Endodermal cell (in vitro differentiated cells): Measurements from ENCODE around the gene COMMD9. TPM values are rescaled to one million over a fixed set of nuclear protein-coding genes. Genes with fewer than 3 reads are reported as not detected.

Source experiments
- DNase-seq: peaks from one replicate; pipeline ENCODE4 v3.0.0-alpha.2; 2017
- H3K27ac ChIP-seq: 2 replicates; pipeline ENCODE4 v1.5.1; 2013; ENCODE audit warnings: mild to moderate bottlenecking, low read depth, low read length, moderate library complexity
- H3K27me3 ChIP-seq: 2 replicates; pipeline ENCODE4 v1.6.1; 2013; ENCODE audit warnings: mild to moderate bottlenecking, low read length, moderate library complexity; ENCODE audit not compliant: insufficient read depth, control insufficient read depth, poor library complexity, severe bottlenecking
- H3K36me3 ChIP-seq: 2 replicates; pipeline ENCODE4 v1.7.0; 2013; ENCODE audit warnings: mild to moderate bottlenecking, low read length, moderate library complexity; ENCODE audit not compliant: control insufficient read depth, insufficient read depth
- H3K4me1 ChIP-seq: one replicate; pipeline ENCODE4 v1.7.0; 2013; ENCODE audit warnings: low read length; ENCODE audit not compliant: control insufficient read depth, insufficient read depth
- H3K4me3 ChIP-seq: 2 replicates; pipeline ENCODE4 v1.5.1; 2013; ENCODE audit warnings: mild to moderate bottlenecking, low read length, moderate library complexity
- H3K9ac ChIP-seq: 2 replicates; pipeline ENCODE4 v1.6.1; 2013; ENCODE audit warnings: mild to moderate bottlenecking, low read length, moderate library complexity; ENCODE audit not compliant: poor library complexity, severe bottlenecking; ENCODE audit errors: extremely low read depth
- H3K9me3 ChIP-seq: 2 replicates; pipeline ENCODE4 v1.6.1; 2013; ENCODE audit warnings: mild to moderate bottlenecking, low read length, moderate library complexity; ENCODE audit not compliant: control insufficient read depth
- H3K27ac Mint-ChIP-seq: 2 replicates; pipeline ENCODE4 v1.8.0; 2020; ENCODE audit warnings: mixed read lengths
- H3K27me3 Mint-ChIP-seq: 2 replicates; pipeline ENCODE4 v1.8.0; 2021; ENCODE audit warnings: mild to moderate bottlenecking, mixed read lengths; ENCODE audit not compliant: insufficient read depth
- H3K36me3 Mint-ChIP-seq: 2 replicates; pipeline ENCODE4 v1.8.0; 2020; ENCODE audit warnings: low read depth, mixed read lengths
- H3K4me1 Mint-ChIP-seq: 2 replicates; pipeline ENCODE4 v1.8.0; 2020; ENCODE audit warnings: mixed read lengths
- H3K4me3 Mint-ChIP-seq: 2 replicates; pipeline ENCODE4 v1.8.0; 2020; ENCODE audit warnings: mild to moderate bottlenecking, moderate library complexity, mixed read lengths
- H3K9me3 Mint-ChIP-seq: 2 replicates; pipeline ENCODE4 v1.8.0; 2020; ENCODE audit warnings: mild to moderate bottlenecking, mixed read lengths
- CTCF ChIP-seq: fragments of 200-600 bp; sonication (generic); conservative IDR thresholded peaks from 2 replicates; pipeline ENCODE4 v1.5.0; 2021; ENCODE audit warnings: antibody characterized with exemption, mild to moderate bottlenecking
- WGBS, 2 experiments: methylation state at CpG; one replicate each; pipeline versions ENCODE4 v1.1.5 to v1.1.7; 2013; ENCODE audit warnings: missing lambda C conversion rate in 2 of 2, mixed read lengths in 1 of 2; ENCODE audit not compliant: insufficient coverage in 1 of 2, insufficient read length in 1 of 2; 5-methylcytosine and 5-hydroxymethylcytosine counted together
- total RNA-seq, 2 donors: library from RNA; stranded (reverse); fragmentation: NEBNext Ultra II Directional in 1 of 2; extraction: Animal tissue kit (Norgen Biotek cat#: 25700) in 1 of 2; gene quantifications; 2 replicates in 1 of 2; 3 replicates in 1 of 2; pipeline ENCODE4 v1.2.1, GENCODE V29; 2021

COMMD9 gene
- total RNA-seq, 2 donors from 2014 or later: 32.3 to 53.5 TPM

- Histone ChIP-seq H3K9ac (no peak overlapping the region), H3K27ac (no peak overlapping the region), H3K9me3 (no peaks in the 10 kb centered on the region), H3K4me1 (no peaks in the 10 kb centered on the region), H3K4me3 (no peak overlapping the region), H3K27me3 (peaks cover 10% of the 10 kb centered on the region), H3K36me3 (no peaks in the 10 kb centered on the region)
- H3K4me1 Mint-ChIP-seq: no peaks in the 10 kb centered on the region
- H3K27me3 Mint-ChIP-seq: peaks cover 20% of the 10 kb centered on the region
- WGBS, 2 experiments: 88 to 90% methylated on average over 5 to 8 of the region's 8 CpGs
- H3K9me3 Mint-ChIP-seq: peaks cover 6% of the 10 kb centered on the region
- no peak for DNase-seq
- H3K36me3 Mint-ChIP-seq: no peaks in the 10 kb centered on the region
- TF ChIP-seq CTCF: no peak
- H3K27ac Mint-ChIP-seq: no peak overlapping the region
- H3K4me3 Mint-ChIP-seq: no peak overlapping the region
Observed at GRCh38 chr11:36296884-36297543, 7.8 kb upstream of the COMMD9 start.

- H3K9ac ChIP-seq: no peak within 1 kb of the TSS
Observed at GRCh38 chr11:36295926-36296325, 6.7 kb upstream of the COMMD9 start, which contains the start of gene PRR5L. TSS of gene PRR5L (plus strand) at chr11:36296288. CDS start at chr11:36401122, 104,834 bp downstream.

GRCh38 chr11:36292311-36292722, 3.1 kb upstream of the COMMD9 start:
- Mint-ChIP-seq H3K27me3 (peaks cover 31% of the 10 kb centered on the region), H3K4me3 (no peak overlapping the region)

More at GRCh38 chr11:36295926-36296325, 6.7 kb upstream of the COMMD9 start, which contains the start of gene PRR5L:
- Histone ChIP-seq H3K27ac (no peak within 1 kb of the TSS), H3K9me3 (no peaks in the 10 kb centered on the region), H3K27me3 (peaks cover 20% of the 10 kb centered on the region), H3K4me3 (no peak within 1 kb of the TSS), H3K4me1 (no peaks in the 10 kb centered on the region), H3K36me3 (no peaks in the 10 kb centered on the region)
- no peak for DNase-seq
- TF ChIP-seq CTCF: no peak
- peaks cover 6% of the 10 kb centered on the region for H3K9me3 Mint-ChIP-seq
- peaks cover 22% of the 10 kb centered on the region for H3K27me3 Mint-ChIP-seq
- no peaks in the 10 kb centered on the region for H3K4me1 Mint-ChIP-seq
- no peaks in the 10 kb centered on the region for H3K36me3 Mint-ChIP-seq
- H3K27ac Mint-ChIP-seq: no peak within 1 kb of the TSS
- WGBS, 2 experiments: 63 to 89% methylated on average over 1 to 3 of the region's 3 CpGs
- no peak within 1 kb of the TSS for H3K4me3 Mint-ChIP-seq

More at GRCh38 chr11:36292311-36292722, 3.1 kb upstream of the COMMD9 start:
- Mint-ChIP-seq H3K9me3 (no peaks in the 10 kb centered on the region), H3K27ac (no peak overlapping the region), H3K36me3 (no peaks in the 10 kb centered on the region), H3K4me1 (peaks cover 5% of the 10 kb centered on the region)
- Histone ChIP-seq H3K27me3 (peaks cover 35% of the 10 kb centered on the region), H3K9ac (no peak overlapping the region), H3K4me1 (no peaks in the 10 kb centered on the region), H3K9me3 (no peaks in the 10 kb centered on the region), H3K36me3 (no peaks in the 10 kb centered on the region), H3K4me3 (no peak overlapping the region), H3K27ac (no peak overlapping the region)
- WGBS, 2 experiments: 45 to 46% methylated on average over 2 to 4 of the region's 4 CpGs
- DNase-seq: peak; percentile 57
- peak; percentile 82 for TF ChIP-seq CTCF
